GM18505 (cell line): ENCODE measurements around the gene SIPA1L3.
A peak's percentile ranks its signal among the peaks of the same experiment; 100 is the strongest.
"Not testable (repeated sequence)": the region's sequence is repeated elsewhere in the genome, so short reads cannot be mapped to it uniquely, and the experiment has no call there.

Source experiments
- ATAC-seq: cut with Tn5 transposase; IDR thresholded peaks from one replicate; pipeline ENCODE4 v1.9.1; 2021; ENCODE audit not compliant: unreplicated experiment
- POLR2A ChIP-seq: IDR thresholded peaks from 4 replicates; pipeline ENCODE4 v1.6.1; 2011; ENCODE audit warnings: borderline replicate concordance; ENCODE audit not compliant: insufficient read depth, insufficient read length; ENCODE audit errors: extremely low read depth

The SIPA1L3 gene

GRCh38 chr19:37906869-37907734 lies at the start of gene SIPA1L3:
SIPA1L3 (plus strand) TSS chr19:37907208; CDS start chr19:38081566, 174,358 bp downstream.
- TF ChIP-seq POLR2A: peak; percentile 74
- peak; percentile 76 for ATAC-seq

- TF ChIP-seq POLR2A: no peak
- no peak for ATAC-seq
Observed at GRCh38 chr19:37864501-37864900, 42.5 kb upstream of the SIPA1L3 start.

GRCh38 chr19:37865930-37866329 lies 41.1 kb upstream of the SIPA1L3 start:
- ATAC-seq: not testable (repeated sequence)

GRCh38 chr19:37867831-37868230 lies 39.2 kb upstream of the SIPA1L3 start:
- no peak for ATAC-seq
- TF ChIP-seq POLR2A: no peak

GRCh38 chr19:37869766-37870340 lies 37.2 kb upstream of the SIPA1L3 start:
- no peak for ATAC-seq
- no peak for TF ChIP-seq POLR2A

GRCh38 chr19:37872383-37872782 lies 34.6 kb upstream of the SIPA1L3 start:
- no peak for TF ChIP-seq POLR2A
- no peak for ATAC-seq

- no peak for TF ChIP-seq POLR2A
- ATAC-seq: no peak
Observed at GRCh38 chr19:37874784-37875183, 32.2 kb upstream of the SIPA1L3 start.

- no peak for ATAC-seq
- TF ChIP-seq POLR2A: no peak
Observed at GRCh38 chr19:37876032-37876431, 31.0 kb upstream of the SIPA1L3 start.

GRCh38 chr19:37877147-37877546 lies 29.9 kb upstream of the SIPA1L3 start:
- no peak for ATAC-seq

GRCh38 chr19:37885392-37885791 lies 21.6 kb upstream of the SIPA1L3 start:
- no peak for ATAC-seq
- TF ChIP-seq POLR2A: no peak

More at GRCh38 chr19:37877147-37877546, 29.9 kb upstream of the SIPA1L3 start:
- no peak for TF ChIP-seq POLR2A

- TF ChIP-seq POLR2A: no peak
- ATAC-seq: no peak
Observed at GRCh38 chr19:37886571-37886970, 20.4 kb upstream of the SIPA1L3 start.

- TF ChIP-seq POLR2A: no peak
- ATAC-seq: no peak
Observed at GRCh38 chr19:37893845-37894575, 13.0 kb upstream of the SIPA1L3 start.

GRCh38 chr19:37896180-37896579 lies 10.8 kb upstream of the SIPA1L3 start:
- TF ChIP-seq POLR2A: no peak
- no peak for ATAC-seq
